ENCODE measurements around the gene FOXC1.

The FOXC1 gene

GRCh38 chr6:1610497-1611321 lies 994 bp downstream of the FOXC1 start:
- Histone ChIP-seq H4K20me1 (ENCODE audit: insufficient read depth) (no peaks in the 10 kb centered on the region), H3K4me3 (IDR thresholded peaks at IDR 0.05; ENCODE audit: insufficient read depth, low read depth, low read length) (no peak overlapping the region), H3K4me1 (ENCODE audit: low read depth, poor library complexity, severe bottlenecking) (no peaks in the 10 kb centered on the region), H3K9ac (no peak overlapping the region), H3K27me3 (ENCODE audit: insufficient read depth, low read depth) (peaks cover 13% of the 10 kb centered on the region), H3K27ac (no peak overlapping the region), H3K79me2 (ENCODE audit: insufficient read depth, low read depth) (no peaks in the 10 kb centered on the region), H3K4me2 (no peak overlapping the region), H2AFZ (ENCODE audit: low read depth) (no peak overlapping the region), H3K36me3 (ENCODE audit: insufficient read depth) (no peaks in the 10 kb centered on the region)
- TF ChIP-seq, protein P1, sequence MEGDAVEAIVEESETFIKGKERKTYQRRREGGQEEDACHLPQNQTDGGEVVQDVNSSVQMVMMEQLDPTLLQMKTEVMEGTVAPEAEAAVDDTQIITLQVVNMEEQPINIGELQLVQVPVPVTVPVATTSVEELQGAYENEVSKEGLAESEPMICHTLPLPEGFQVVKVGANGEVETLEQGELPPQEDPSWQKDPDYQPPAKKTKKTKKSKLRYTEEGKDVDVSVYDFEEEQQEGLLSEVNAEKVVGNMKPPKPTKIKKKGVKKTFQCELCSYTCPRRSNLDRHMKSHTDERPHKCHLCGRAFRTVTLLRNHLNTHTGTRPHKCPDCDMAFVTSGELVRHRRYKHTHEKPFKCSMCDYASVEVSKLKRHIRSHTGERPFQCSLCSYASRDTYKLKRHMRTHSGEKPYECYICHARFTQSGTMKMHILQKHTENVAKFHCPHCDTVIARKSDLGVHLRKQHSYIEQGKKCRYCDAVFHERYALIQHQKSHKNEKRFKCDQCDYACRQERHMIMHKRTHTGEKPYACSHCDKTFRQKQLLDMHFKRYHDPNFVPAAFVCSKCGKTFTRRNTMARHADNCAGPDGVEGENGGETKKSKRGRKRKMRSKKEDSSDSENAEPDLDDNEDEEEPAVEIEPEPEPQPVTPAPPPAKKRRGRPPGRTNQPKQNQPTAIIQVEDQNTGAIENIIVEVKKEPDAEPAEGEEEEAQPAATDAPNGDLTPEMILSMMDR (conservative IDR thresholded peaks at IDR 0.05; ENCODE audit: low read depth, low read length): no peak

DNA sequence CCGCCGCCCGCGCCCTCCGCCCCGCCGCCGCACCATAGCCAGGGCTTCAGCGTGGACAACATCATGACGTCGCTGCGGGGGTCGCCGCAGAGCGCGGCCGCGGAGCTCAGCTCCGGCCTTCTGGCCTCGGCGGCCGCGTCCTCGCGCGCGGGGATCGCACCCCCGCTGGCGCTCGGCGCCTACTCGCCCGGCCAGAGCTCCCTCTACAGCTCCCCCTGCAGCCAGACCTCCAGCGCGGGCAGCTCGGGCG lies 1.5 kb downstream of the FOXC1 start:
- H4K20me1 ChIP-seq (ENCODE audit: insufficient read depth): no peaks in the 10 kb centered on the region
- TF ChIP-seq, protein P1 (conservative IDR thresholded peaks at IDR 0.05; ENCODE audit: low read depth, low read length): no peak
- H3K79me2 ChIP-seq (ENCODE audit: insufficient read depth, low read depth): no peaks in the 10 kb centered on the region
- no peak overlapping the region for H3K9ac ChIP-seq
- no peaks in the 10 kb centered on the region for H3K4me1 ChIP-seq (ENCODE audit: low read depth, poor library complexity, severe bottlenecking)
- no peak overlapping the region for H3K27ac ChIP-seq
- no peak overlapping the region for H2AFZ ChIP-seq (ENCODE audit: low read depth)
- no peak overlapping the region for H3K4me2 ChIP-seq
- no peak overlapping the region for H3K4me3 ChIP-seq (IDR thresholded peaks at IDR 0.05; ENCODE audit: insufficient read depth, low read depth, low read length)
- no peaks in the 10 kb centered on the region for H3K36me3 ChIP-seq (ENCODE audit: insufficient read depth)
- peaks cover 9% of the 10 kb centered on the region for H3K27me3 ChIP-seq (ENCODE audit: insufficient read depth, low read depth)

GRCh38 chr6:1611572-1612298 lies 2.0 kb downstream of the FOXC1 start:
- peaks cover 9% of the 10 kb centered on the region for H3K27me3 ChIP-seq (ENCODE audit: insufficient read depth, low read depth)
- no peak overlapping the region; the same call in 1 of the 2 replicates for H3K4me2 ChIP-seq
- H3K79me2 ChIP-seq (ENCODE audit: insufficient read depth, low read depth): no peaks in the 10 kb centered on the region
- no peaks in the 10 kb centered on the region for H3K36me3 ChIP-seq (ENCODE audit: insufficient read depth)
- H2AFZ ChIP-seq (ENCODE audit: low read depth): no peak overlapping the region
- no peaks in the 10 kb centered on the region for H3K4me1 ChIP-seq (ENCODE audit: low read depth, poor library complexity, severe bottlenecking)
- TF ChIP-seq, protein P1 (conservative IDR thresholded peaks at IDR 0.05; ENCODE audit: low read depth, low read length): no peak
- no peak overlapping the region for H3K9ac ChIP-seq
- no peak overlapping the region for H3K27ac ChIP-seq
- no peak overlapping the region for H3K4me3 ChIP-seq (IDR thresholded peaks at IDR 0.05; ENCODE audit: insufficient read depth, low read depth, low read length)
- H4K20me1 ChIP-seq (ENCODE audit: insufficient read depth): no peaks in the 10 kb centered on the region

DNA sequence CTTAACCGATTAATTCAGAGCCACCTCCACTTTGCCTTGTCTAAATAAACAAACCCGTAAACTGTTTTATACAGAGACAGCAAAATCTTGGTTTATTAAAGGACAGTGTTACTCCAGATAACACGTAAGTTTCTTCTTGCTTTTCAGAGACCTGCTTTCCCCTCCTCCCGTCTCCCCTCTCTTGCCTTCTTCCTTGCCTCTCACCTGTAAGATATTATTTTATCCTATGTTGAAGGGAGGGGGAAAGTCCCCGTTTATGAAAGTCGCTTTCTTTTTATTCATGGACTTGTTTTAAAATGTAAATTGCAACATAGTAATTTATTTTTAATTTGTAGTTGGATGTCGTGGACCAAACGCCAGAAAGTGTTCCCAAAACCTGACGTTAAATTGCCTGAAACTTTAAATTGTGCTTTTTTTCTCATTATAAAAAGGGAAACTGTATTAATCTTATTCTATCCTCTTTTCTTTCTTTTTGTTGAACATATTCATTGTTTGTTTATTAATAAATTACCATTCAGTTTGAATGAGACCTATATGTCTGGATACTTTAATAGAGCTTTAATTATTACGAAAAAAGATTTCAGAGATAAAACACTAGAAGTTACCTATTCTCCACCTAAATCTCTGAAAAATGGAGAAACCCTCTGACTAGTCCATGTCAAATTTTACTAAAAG lies 2.7 kb downstream of the FOXC1 start:
- no peak overlapping the region; the same call in 1 of the 2 replicates for H3K4me2 ChIP-seq
- no peaks in the 10 kb centered on the region for H4K20me1 ChIP-seq (ENCODE audit: insufficient read depth)
- H3K27me3 ChIP-seq (ENCODE audit: insufficient read depth, low read depth): peaks cover 9% of the 10 kb centered on the region
- no peak overlapping the region for H3K9ac ChIP-seq
- no peaks in the 10 kb centered on the region for H3K36me3 ChIP-seq (ENCODE audit: insufficient read depth)
- TF ChIP-seq, protein P1 (conservative IDR thresholded peaks at IDR 0.05; ENCODE audit: low read depth, low read length): no peak
- H3K4me3 ChIP-seq (IDR thresholded peaks at IDR 0.05; ENCODE audit: insufficient read depth, low read depth, low read length): no peak overlapping the region
- no peaks in the 10 kb centered on the region for H3K4me1 ChIP-seq (ENCODE audit: low read depth, poor library complexity, severe bottlenecking)
- H3K79me2 ChIP-seq (ENCODE audit: insufficient read depth, low read depth): no peaks in the 10 kb centered on the region
- no peak overlapping the region for H2AFZ ChIP-seq (ENCODE audit: low read depth)
- no peak overlapping the region for H3K27ac ChIP-seq

All from KMS-11 (cell line).